PC-3 (cell line): Measurements from ENCODE around the gene MGLL. TPM values are rescaled to one million over a fixed set of nuclear protein-coding genes. Genes with fewer than 3 reads are reported as not detected.

Experiments used
- ATAC-seq: fragments of 200-7000 bp; cut with Tn5 transposase; 2 replicates; pipeline ENCODE4 v1.9.1; 2020; ENCODE audit warnings: mild to moderate bottlenecking, moderate library complexity
- BruUV-seq: library from RNA; stranded (reverse); fragments of 400-500 nt; replicated peaks from 2 replicates; lab custom pipeline; 2021; lab: Mats Ljungman, UMichigan
- CTCF ChIA-PET: fragments of 300-600 bp; sonication (Branson Sonifier 250); formaldehyde crosslinking; loops from one replicate; lab custom pipeline; 2022; ENCODE audit warnings: antibody characterized with exemption; lab: Charles Lee
- POLR2A ChIA-PET: fragments of 300-600 bp; sonication (Branson Sonifier 250); formaldehyde crosslinking; loops from one replicate; lab custom pipeline; 2022; ENCODE audit warnings: antibody characterized with exemption; ENCODE audit not compliant: unreplicated experiment; lab: Charles Lee
- DNase-seq: peaks from one replicate; pipeline ENCODE4 v3.0.0-alpha.2; 2015
- H2AFZ ChIP-seq: fragments of 300-600 bp; sonication (generic); 2 replicates; pipeline ENCODE4 v1.6.0; 2016; ENCODE audit warnings: antibody characterized with exemption, low read length
- H3F3A ChIP-seq: fragments of 300-600 bp; sonication (generic); one replicate; pipeline ENCODE4 v1.6.0; 2017; ENCODE audit warnings: antibody characterized with exemption, low read length, control low read depth, mild to moderate bottlenecking; ENCODE audit not compliant: unreplicated experiment
- H3K27ac ChIP-seq: fragments of 300-600 bp; sonication (generic); 2 replicates; pipeline ENCODE4 v1.5.1; 2016; ENCODE audit warnings: mild to moderate bottlenecking, low read length
- H3K27me3 ChIP-seq: fragments of 300-600 bp; sonication (generic); 2 replicates; pipeline ENCODE4 v1.6.1; 2016; ENCODE audit warnings: low read length, mixed read lengths
- H3K36me3 ChIP-seq: fragments of 300-600 bp; sonication (generic); 2 replicates; pipeline ENCODE4 v1.6.1; 2016; ENCODE audit warnings: low read depth, mixed run types, low read length, mixed read lengths
- H3K4me1 ChIP-seq: fragments of 300-600 bp; sonication (generic); 2 replicates; pipeline ENCODE4 v1.5.1; 2016; ENCODE audit warnings: low read length; ENCODE audit not compliant: insufficient read depth
- H3K4me2 ChIP-seq: fragments of 300-600 bp; sonication (generic); 2 replicates; pipeline ENCODE4 v1.6.0; 2016; ENCODE audit warnings: low read length
- H3K4me3 ChIP-seq: fragments of 300-600 bp; sonication (generic); 2 replicates; pipeline ENCODE4 v1.5.1; 2016; ENCODE audit warnings: mild to moderate bottlenecking, low read length, mixed read lengths
- H3K79me2 ChIP-seq: fragments of 300-600 bp; sonication (generic); 2 replicates; pipeline ENCODE4 v1.6.1; 2017; ENCODE audit warnings: low read length, mixed read lengths
- H3K9ac ChIP-seq: fragments of 300-600 bp; sonication (generic); 2 replicates; pipeline ENCODE4 v1.6.0; 2016; ENCODE audit warnings: mild to moderate bottlenecking, low read length
- H3K9me2 ChIP-seq: fragments of 300-600 bp; sonication (generic); replicated peaks from 2 replicates; pipeline ENCODE4 v1.6.1; 2016; ENCODE audit warnings: mixed run types, low read length, mixed read lengths
- H3K9me3 ChIP-seq: fragments of 300-600 bp; sonication (generic); 2 replicates; pipeline ENCODE4 v1.6.1; 2016; ENCODE audit warnings: low read length, mixed read lengths
- H4K20me1 ChIP-seq: fragments of 300-600 bp; sonication (generic); 2 replicates; pipeline ENCODE4 v1.6.1; 2016; ENCODE audit warnings: low read length, mixed read lengths
- EZH2 ChIP-seq: fragments of 300-600 bp; sonication (generic); IDR thresholded peaks from one replicate; pipeline ENCODE4 v1.6.1; 2017; ENCODE audit warnings: antibody characterized with exemption, mild to moderate bottlenecking, low read length; ENCODE audit not compliant: unreplicated experiment
- EZH2phosphoT487 ChIP-seq: fragments of 300-600 bp; sonication (generic); IDR thresholded peaks from 2 replicates; pipeline ENCODE4 v1.6.1; 2018; ENCODE audit warnings: mild to moderate bottlenecking, antibody characterized with exemption, low read length, borderline replicate concordance
- intact Hi-C: fragments of 100-400 bp; cut with micrococcal nuclease; formaldehyde crosslinking; loops from 2 replicates; pipeline ENCODE4 v1.9.0; 2023
- total RNA-seq: library from RNA; depleted of rRNA; stranded (reverse); fragments of >200 nt; gene quantifications from 2 replicates; pipeline ENCODE4 v1.2.3, GENCODE V29; 2014
- TF ChIP-seq, protein P1 (sequence below): fragments of 300-600 bp; sonication (generic); conservative IDR thresholded peaks from 2 replicates; pipeline ENCODE4 v1.5.1; 2017; ENCODE audit warnings: antibody characterized with exemption, low read depth, mild to moderate bottlenecking, low read length

Gene MGLL
- total RNA-seq, 1 experiment from 2014 or later: 38.7 TPM

- Histone ChIP-seq H2AFZ (no peak overlapping the region), H3K27me3 (no peaks in the 10 kb centered on the region), H3K79me2 (no peaks in the 10 kb centered on the region), H3F3A (no peaks in the 10 kb centered on the region), H3K4me1 (peaks cover under 1% of the 10 kb centered on the region; the same call in 1 of the 2 replicates), H3K9me2 (no peaks in the 10 kb centered on the region), H3K4me3 (no peak overlapping the region), H4K20me1 (no peaks in the 10 kb centered on the region), H3K9ac (no peak overlapping the region), H3K4me2 (no peak overlapping the region), H3K9me3 (no peaks in the 10 kb centered on the region), H3K27ac (no peak overlapping the region), H3K36me3 (no peaks in the 10 kb centered on the region)
- DNase-seq: no peak
- intact Hi-C loops: no loop called here
- no peak for ATAC-seq
- ChIA-PET POLR2A (no interaction called here), CTCF (no interaction called here)
- no peak for TF ChIP-seq EZH2
- TF ChIP-seq, protein P1, sequence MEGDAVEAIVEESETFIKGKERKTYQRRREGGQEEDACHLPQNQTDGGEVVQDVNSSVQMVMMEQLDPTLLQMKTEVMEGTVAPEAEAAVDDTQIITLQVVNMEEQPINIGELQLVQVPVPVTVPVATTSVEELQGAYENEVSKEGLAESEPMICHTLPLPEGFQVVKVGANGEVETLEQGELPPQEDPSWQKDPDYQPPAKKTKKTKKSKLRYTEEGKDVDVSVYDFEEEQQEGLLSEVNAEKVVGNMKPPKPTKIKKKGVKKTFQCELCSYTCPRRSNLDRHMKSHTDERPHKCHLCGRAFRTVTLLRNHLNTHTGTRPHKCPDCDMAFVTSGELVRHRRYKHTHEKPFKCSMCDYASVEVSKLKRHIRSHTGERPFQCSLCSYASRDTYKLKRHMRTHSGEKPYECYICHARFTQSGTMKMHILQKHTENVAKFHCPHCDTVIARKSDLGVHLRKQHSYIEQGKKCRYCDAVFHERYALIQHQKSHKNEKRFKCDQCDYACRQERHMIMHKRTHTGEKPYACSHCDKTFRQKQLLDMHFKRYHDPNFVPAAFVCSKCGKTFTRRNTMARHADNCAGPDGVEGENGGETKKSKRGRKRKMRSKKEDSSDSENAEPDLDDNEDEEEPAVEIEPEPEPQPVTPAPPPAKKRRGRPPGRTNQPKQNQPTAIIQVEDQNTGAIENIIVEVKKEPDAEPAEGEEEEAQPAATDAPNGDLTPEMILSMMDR: no peak
- TF ChIP-seq EZH2phosphoT487: no peak
- no TSS peak for BruUV-seq
Measured at GRCh38 chr3:127666676-127667075, 155.6 kb downstream of the MGLL start.

DNA sequence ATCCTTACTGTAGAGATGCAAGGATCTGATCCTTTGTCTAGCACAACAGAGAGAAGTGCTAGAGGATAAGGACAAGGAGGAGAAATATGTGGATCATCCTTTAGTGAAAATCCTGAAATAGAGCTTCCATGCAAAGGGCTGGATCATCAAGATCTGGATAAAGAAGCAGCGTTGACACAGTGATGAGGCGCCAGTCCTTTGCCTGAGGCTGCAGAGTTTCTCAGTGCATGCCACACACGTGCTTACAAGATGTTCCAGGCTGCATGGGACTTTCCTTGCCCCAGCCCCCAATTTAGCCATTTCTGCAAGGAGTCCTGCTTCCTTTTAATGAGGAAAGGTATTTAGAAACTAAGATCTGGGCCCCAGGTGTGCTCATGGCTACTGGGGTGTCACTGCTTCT lies 156.7 kb downstream of the MGLL start:
- POLR2A ChIA-PET: no interaction called here
- no peaks in the 10 kb centered on the region for H3K79me2 ChIP-seq

DNA sequence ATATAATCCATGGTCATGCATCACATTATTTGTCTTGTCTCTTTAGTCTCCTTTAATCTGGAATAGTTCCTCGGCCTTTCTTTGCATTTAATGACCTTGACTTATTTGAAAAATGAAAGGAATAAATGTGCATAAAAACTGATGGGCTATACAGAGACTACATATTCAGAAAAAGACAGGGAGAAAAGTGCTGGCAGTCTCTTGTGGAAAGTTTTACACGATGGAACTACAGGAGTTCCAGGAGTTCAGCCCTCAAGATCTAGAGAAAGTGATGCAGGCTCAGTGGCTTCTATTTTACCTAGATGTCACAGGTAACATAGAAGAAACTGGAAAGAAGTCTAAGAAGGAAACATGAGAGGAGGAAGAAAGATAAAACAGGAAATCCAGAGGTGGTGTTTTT lies 157.2 kb downstream of the MGLL start:
- POLR2A ChIA-PET: no interaction called here

More for the DNA sequence above, 156.7 kb downstream of the MGLL start:
- Histone ChIP-seq H4K20me1 (no peaks in the 10 kb centered on the region), H3F3A (no peaks in the 10 kb centered on the region), H3K9ac (no peak overlapping the region), H3K4me3 (no peak overlapping the region), H3K27ac (no peak overlapping the region), H3K9me3 (no peaks in the 10 kb centered on the region), H3K4me2 (no peak overlapping the region), H3K4me1 (no peaks in the 10 kb centered on the region), H2AFZ (no peak overlapping the region), H3K36me3 (no peaks in the 10 kb centered on the region), H3K27me3 (no peaks in the 10 kb centered on the region), H3K9me2 (no peaks in the 10 kb centered on the region)
- no peak for DNase-seq
- no TSS peak for BruUV-seq
- ATAC-seq: no peak
- TF ChIP-seq EZH2phosphoT487 (no peak), EZH2 (no peak)
- TF ChIP-seq, protein P1: no peak
- CTCF ChIA-PET: no interaction called here
- intact Hi-C loops: no loop called here

More for the DNA sequence above, 157.2 kb downstream of the MGLL start:
- no peaks in the 10 kb centered on the region for H3K36me3 ChIP-seq
- H3K9ac ChIP-seq: no peak overlapping the region
- H3K4me2 ChIP-seq: no peak overlapping the region
- ATAC-seq (no peak), DNase-seq (no peak)
- H3K9me2 ChIP-seq: no peaks in the 10 kb centered on the region
- H4K20me1 ChIP-seq: no peaks in the 10 kb centered on the region
- no peaks in the 10 kb centered on the region for H3K4me1 ChIP-seq
- no peak overlapping the region for H2AFZ ChIP-seq
- intact Hi-C loops: no loop called here
- CTCF ChIA-PET: no interaction called here
- TF ChIP-seq, protein P1: no peak
- TF ChIP-seq EZH2 (no peak), EZH2phosphoT487 (no peak)
- no peaks in the 10 kb centered on the region for H3K27me3 ChIP-seq
- no TSS peak for BruUV-seq
- no peak overlapping the region for H3K27ac ChIP-seq
- no peaks in the 10 kb centered on the region for H3F3A ChIP-seq
- no peaks in the 10 kb centered on the region for H3K9me3 ChIP-seq
- no peaks in the 10 kb centered on the region for H3K79me2 ChIP-seq
- no peak overlapping the region for H3K4me3 ChIP-seq
